Astrocyte (in vitro differentiated cells and primary cell): Measurements from ENCODE around the gene MAP1LC3A. TPM values are rescaled to one million over a fixed set of nuclear protein-coding genes. Genes with fewer than 3 reads are reported as not detected.

Experiments
- DNase-seq: peaks from one replicate; pipeline ENCODE4 v3.0.0-alpha.2; 2010; ENCODE audit warnings: low read depth
- FAIRE-seq: peaks from 2 replicates; lab custom pipeline; 2011; peaks lifted over from hg19 to GRCh38; lab: Jason Lieb, UNC
- H2AFZ ChIP-seq: 2 replicates; pipeline ENCODE4 v1.6.0; 2012; ENCODE audit warnings: low read depth, low read length, inconsistent platforms
- H3K27ac ChIP-seq: 2 replicates; pipeline ENCODE4 v1.5.1; 2011; ENCODE audit warnings: low read depth, low read length, inconsistent platforms
- H3K27me3 ChIP-seq: 2 replicates; pipeline ENCODE4 v1.6.0; 2011; ENCODE audit warnings: low read length, inconsistent platforms; ENCODE audit not compliant: insufficient read depth
- H3K36me3 ChIP-seq: 2 replicates; pipeline ENCODE4 v1.5.1; 2011; ENCODE audit warnings: low read length, inconsistent platforms; ENCODE audit not compliant: insufficient read depth
- H3K4me1 ChIP-seq: 2 replicates; pipeline ENCODE4 v1.5.1; 2011; ENCODE audit warnings: low read length, inconsistent platforms; ENCODE audit not compliant: insufficient read depth
- H3K4me2 ChIP-seq: 2 replicates; pipeline ENCODE4 v1.6.0; 2012; ENCODE audit warnings: low read length, inconsistent platforms
- H3K4me3 ChIP-seq: 2 replicates; pipeline ENCODE4 v1.5.1; 2011; ENCODE audit warnings: low read depth, mild to moderate bottlenecking, low read length, inconsistent platforms; ENCODE audit not compliant: insufficient read depth
- H3K79me2 ChIP-seq: 2 replicates; pipeline ENCODE4 v1.6.0; 2012; ENCODE audit warnings: mild to moderate bottlenecking, low read length, inconsistent platforms; ENCODE audit not compliant: insufficient read depth
- H3K9ac ChIP-seq: 2 replicates; pipeline ENCODE4 v1.6.0; 2012; ENCODE audit warnings: mild to moderate bottlenecking, low read length, inconsistent platforms
- H3K9me3 ChIP-seq: 2 replicates; pipeline ENCODE4 v1.5.1; 2012; ENCODE audit warnings: low read depth, mild to moderate bottlenecking, low read length, inconsistent platforms; ENCODE audit not compliant: insufficient read depth
- H4K20me1 ChIP-seq: 2 replicates; pipeline ENCODE4 v1.6.0; 2012; ENCODE audit warnings: low read length, inconsistent platforms; ENCODE audit not compliant: insufficient read depth
- H3K27ac Mint-ChIP-seq: one replicate; pipeline ENCODE4 v1.8.0; 2021; ENCODE audit warnings: mild to moderate bottlenecking, mixed read lengths; ENCODE audit not compliant: unreplicated experiment
- H3K27me3 Mint-ChIP-seq: one replicate; pipeline ENCODE4 v1.8.0; 2021; ENCODE audit warnings: low read depth, mixed read lengths; ENCODE audit not compliant: unreplicated experiment
- H3K36me3 Mint-ChIP-seq: one replicate; pipeline ENCODE4 v1.8.0; 2021; ENCODE audit warnings: low read depth, mixed read lengths; ENCODE audit not compliant: unreplicated experiment
- H3K4me1 Mint-ChIP-seq: one replicate; pipeline ENCODE4 v1.8.0; 2021; ENCODE audit warnings: low read depth, mixed read lengths; ENCODE audit not compliant: unreplicated experiment
- H3K4me3 Mint-ChIP-seq: one replicate; pipeline ENCODE4 v1.8.0; 2021; ENCODE audit warnings: mild to moderate bottlenecking, moderate library complexity, mixed read lengths; ENCODE audit not compliant: unreplicated experiment
- H3K9me3 Mint-ChIP-seq: one replicate; pipeline ENCODE4 v1.8.0; 2021; ENCODE audit warnings: mild to moderate bottlenecking, mixed read lengths; ENCODE audit not compliant: unreplicated experiment
- CTCF ChIP-seq: IDR thresholded peaks from 2 replicates; pipeline ENCODE4 v1.5.1; 2011; ENCODE audit warnings: low read depth, mild to moderate bottlenecking, inconsistent platforms, low read length, moderate library complexity; ENCODE audit not compliant: insufficient read depth
- EZH2 ChIP-seq: IDR thresholded peaks from 2 replicates; pipeline ENCODE4 v1.6.1; 2012; ENCODE audit warnings: mild to moderate bottlenecking, low read length, inconsistent platforms; ENCODE audit not compliant: insufficient read depth
- total RNA-seq: library from RNA; stranded (reverse); gene quantifications from 2 replicates; pipeline ENCODE4 v1.2.1, GENCODE V29; 2021

Gene MAP1LC3A
- total RNA-seq, 1 donor from 2014 or later, result 48.9 TPM

GRCh38 chr20:34564833-34565232 is 6.3 kb downstream of the MAP1LC3A start:
- TF ChIP-seq CTCF, result no peak
- no peak for TF ChIP-seq EZH2
- no peaks in the 10 kb centered on the region for H3K9me3 Mint-ChIP-seq

GRCh38 chr20:34566978-34567891 is 8.7 kb downstream of the MAP1LC3A start:
- H3K4me1 Mint-ChIP-seq, result peaks cover 9% of the 10 kb centered on the region
- Histone ChIP-seq H3K4me2 (no peak overlapping the region), H3K4me3 (no peak overlapping the region), H3K27ac (no peak overlapping the region), H2AFZ (no peak overlapping the region), H3K4me1 (peaks cover 7% of the 10 kb centered on the region), H3K9ac (no peak overlapping the region), H4K20me1 (no peaks in the 10 kb centered on the region), H3K79me2 (no peaks in the 10 kb centered on the region), H3K27me3 (no peaks in the 10 kb centered on the region), H3K9me3 (no peaks in the 10 kb centered on the region), H3K36me3 (no peaks in the 10 kb centered on the region)
- no peak for DNase-seq
- H3K4me3 Mint-ChIP-seq, result no peak overlapping the region
- FAIRE-seq, result no peak
- H3K27me3 Mint-ChIP-seq, result peaks cover 3% of the 10 kb centered on the region
- no peak overlapping the region for H3K27ac Mint-ChIP-seq
- H3K36me3 Mint-ChIP-seq, result peaks cover 4% of the 10 kb centered on the region
- H3K9me3 Mint-ChIP-seq, result no peaks in the 10 kb centered on the region
- TF ChIP-seq CTCF, result no peak
- no peak for TF ChIP-seq EZH2

More at GRCh38 chr20:34564833-34565232, 6.3 kb downstream of the MAP1LC3A start:
- Mint-ChIP-seq H3K4me1 (peaks cover 3% of the 10 kb centered on the region), H3K27me3 (peaks cover 3% of the 10 kb centered on the region), H3K27ac (no peak overlapping the region), H3K4me3 (no peak overlapping the region), H3K36me3 (peaks cover 4% of the 10 kb centered on the region)
- H3K4me1 ChIP-seq, result no peaks in the 10 kb centered on the region
- no peaks in the 10 kb centered on the region for H3K79me2 ChIP-seq
- peaks cover 8% of the 10 kb centered on the region for H4K20me1 ChIP-seq
- no peak overlapping the region for H2AFZ ChIP-seq
- no peak overlapping the region for H3K4me2 ChIP-seq
- no peak overlapping the region for H3K27ac ChIP-seq
- FAIRE-seq (no peak), DNase-seq (no peak)
- H3K36me3 ChIP-seq, result no peaks in the 10 kb centered on the region
- no peaks in the 10 kb centered on the region for H3K9me3 ChIP-seq
- H3K9ac ChIP-seq, result no peak overlapping the region
- no peak overlapping the region for H3K4me3 ChIP-seq
- H3K27me3 ChIP-seq, result no peaks in the 10 kb centered on the region
